ENCODE measurements around the gene ZBTB42.

Gene ZBTB42

DNA sequence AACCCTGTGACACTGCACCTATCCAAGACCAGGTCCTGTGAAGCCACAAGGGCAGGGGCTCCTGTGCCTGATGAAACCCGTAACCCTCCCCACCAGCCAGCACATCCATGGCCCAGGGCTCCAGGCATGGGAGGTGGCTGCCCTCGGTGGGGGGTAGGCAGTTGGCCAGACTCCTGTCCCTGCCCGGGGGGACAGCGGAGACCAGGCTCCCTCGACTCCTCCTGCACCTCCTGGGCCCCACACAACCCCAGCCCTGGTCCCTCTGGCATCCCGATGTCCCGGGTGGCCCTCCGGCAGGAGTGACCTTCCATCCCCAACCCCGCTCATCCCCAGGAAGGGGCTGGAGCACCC is 16.7 kb upstream of the ZBTB42 start:
- CTCF ChIA-PET, result interaction anchor here (1.0 to 1.2 kb wide), 2 partner anchors 18 to 42 kb away, joined by 4 read pairs; no protein-coding TSS in a partner anchor
- Histone ChIP-seq H3K27me3 (replicated peaks in 2 of 5; ENCODE audit: control insufficient read depth in 4 of 5, insufficient read depth in 5 of 5, low read length in 4 of 5) (no peaks in the 10 kb centered on the region), H3K4me3 (ENCODE audit: control insufficient read depth in 1 of 7, extremely low read depth in 1 of 7, insufficient read depth in 4 of 7, low read depth in 2 of 7, low read length in 6 of 7) (no peak overlapping the region), H3K4me1 (ENCODE audit: control extremely low read depth in 1 of 4, control insufficient read depth in 4 of 4, insufficient read depth in 4 of 4, low read length in 3 of 4) (peaks cover 0 to 52% (median 32%) of the 10 kb centered on the region in 4 experiments), H3K9me3 (ENCODE audit: control extremely low read depth in 1 of 5, control insufficient read depth in 4 of 5, insufficient read depth in 2 of 5, low read depth in 1 of 5, low read length in 4 of 5) (no peaks in the 10 kb centered on the region), H3K36me3 (ENCODE audit: control insufficient read depth in 4 of 4, insufficient read depth in 4 of 4, low read length in 3 of 4) (peaks cover 0 to 53% (median 15%) of the 10 kb centered on the region in 4 experiments), H3K27ac (ENCODE audit: insufficient read depth in 1 of 2, low read depth in 1 of 2, low read length in 2 of 2, poor library complexity in 1 of 2, severe bottlenecking in 2 of 2) (no peak overlapping the region)
- no peak for DNase-seq
- 98% methylated on average over 6 of the region's 9 CpGs for WGBS (ENCODE audit: insufficient coverage)
- POLR2A ChIA-PET, result no interaction called here

DNA sequence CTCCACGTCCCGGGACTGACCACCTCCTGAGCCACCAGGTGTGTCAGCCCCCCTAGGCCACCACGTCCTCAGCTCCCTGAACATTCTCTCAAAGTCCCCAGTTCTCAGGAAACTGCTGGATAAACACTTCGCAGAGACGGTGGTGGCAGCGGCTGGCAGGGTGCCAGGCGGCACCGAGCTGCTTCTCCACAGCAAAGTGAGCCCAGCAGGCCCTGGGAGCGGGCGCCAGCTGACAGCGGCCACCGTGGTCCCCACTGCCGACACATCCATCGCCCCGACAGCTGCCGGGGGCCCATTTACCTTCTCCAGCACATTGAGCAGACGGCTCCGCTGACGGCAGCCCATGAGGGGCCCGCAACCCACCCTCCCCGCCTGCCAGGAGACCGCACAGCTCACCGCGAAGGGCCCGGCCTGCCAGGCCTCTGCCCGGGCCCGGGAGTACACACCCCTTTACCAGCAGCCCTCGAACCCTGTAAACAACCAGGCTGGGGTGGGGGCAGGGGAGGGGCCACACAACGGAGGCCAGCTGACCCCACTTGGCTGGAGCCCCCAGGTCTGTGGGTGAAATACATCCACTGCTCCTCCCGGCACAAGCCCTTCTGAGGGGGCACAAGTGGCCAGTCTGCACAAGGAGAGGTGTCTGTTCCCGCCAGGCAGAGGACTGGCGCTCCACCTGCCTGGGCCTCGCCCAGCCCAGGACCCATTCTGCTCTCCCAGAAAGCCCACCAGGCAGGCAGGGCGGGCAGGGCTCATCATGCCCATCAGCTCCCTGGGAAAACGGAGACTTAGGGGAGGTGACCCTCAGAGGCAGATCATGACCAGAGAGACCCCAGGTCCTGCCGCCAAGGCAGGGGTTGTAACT is 15.8 kb upstream of the ZBTB42 start:
- CTCF ChIA-PET, result interaction anchor here (1.0 to 1.3 kb wide), 5 partner anchors 12 to 42 kb away, joined by 4 to 5 read pairs (median 4); no protein-coding TSS in a partner anchor
- H3K27ac ChIP-seq (ENCODE audit: insufficient read depth in 1 of 2, low read depth in 1 of 2, low read length in 2 of 2, poor library complexity in 1 of 2, severe bottlenecking in 2 of 2), result no peak overlapping the region
- H3K4me1 ChIP-seq (ENCODE audit: control extremely low read depth in 1 of 4, control insufficient read depth in 4 of 4, insufficient read depth in 4 of 4, low read length in 3 of 4), result peaks cover 0 to 53% (median 32%) of the 10 kb centered on the region in 4 experiments
- POLR2A ChIA-PET, result no interaction called here
- DNase-seq, result peak in 2 of 3 donors; percentile 53 to 66
- H3K9me3 ChIP-seq (ENCODE audit: control extremely low read depth in 1 of 5, control insufficient read depth in 4 of 5, insufficient read depth in 2 of 5, low read depth in 1 of 5, low read length in 4 of 5), result no peaks in the 10 kb centered on the region
- H3K36me3 ChIP-seq (ENCODE audit: control insufficient read depth in 4 of 4, insufficient read depth in 4 of 4, low read length in 3 of 4), result peaks cover 0 to 57% (median 16%) of the 10 kb centered on the region in 4 experiments
- no peak overlapping the region for H3K4me3 ChIP-seq (ENCODE audit: control insufficient read depth in 1 of 7, extremely low read depth in 1 of 7, insufficient read depth in 4 of 7, low read depth in 2 of 7, low read length in 6 of 7)
- WGBS (ENCODE audit: insufficient coverage), result 70% methylated on average over 28 of the region's 36 CpGs
- no peaks in the 10 kb centered on the region for H3K27me3 ChIP-seq (replicated peaks in 2 of 5; ENCODE audit: control insufficient read depth in 4 of 5, insufficient read depth in 5 of 5, low read length in 4 of 5)

DNA sequence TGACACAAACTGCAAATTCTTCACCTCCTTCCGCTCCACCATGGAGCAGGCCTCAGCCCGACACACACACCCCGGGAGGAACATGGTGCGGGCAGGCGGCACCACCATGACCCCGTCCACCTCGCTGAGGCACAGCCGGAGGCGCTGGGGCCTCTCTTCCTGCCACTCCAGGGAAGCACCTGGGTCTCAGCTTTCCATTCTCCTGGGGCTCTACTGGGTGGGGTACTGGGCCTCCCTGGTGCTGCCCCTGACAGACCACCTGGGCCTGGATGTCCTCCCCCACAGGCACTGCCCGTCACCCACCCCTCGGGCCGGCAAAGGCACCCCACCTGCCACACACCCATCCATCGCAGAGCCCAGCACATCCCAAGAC is 15.2 kb upstream of the ZBTB42 start:
- H3K27me3 ChIP-seq (replicated peaks in 2 of 5; ENCODE audit: control insufficient read depth in 4 of 5, insufficient read depth in 5 of 5, low read length in 4 of 5), result no peaks in the 10 kb centered on the region
- 70% methylated on average over 10 of the region's 13 CpGs for WGBS (ENCODE audit: insufficient coverage)
- no peak for DNase-seq
- no peaks in the 10 kb centered on the region for H3K9me3 ChIP-seq (ENCODE audit: control extremely low read depth in 1 of 5, control insufficient read depth in 4 of 5, insufficient read depth in 2 of 5, low read depth in 1 of 5, low read length in 4 of 5)
- ChIA-PET CTCF (interaction anchor here (1.0 to 1.3 kb wide), 3 partner anchors 11 to 40 kb away, joined by 4 to 5 read pairs (median 4); no protein-coding TSS in a partner anchor), POLR2A (no interaction called here)
- no peak overlapping the region for H3K27ac ChIP-seq (ENCODE audit: insufficient read depth in 1 of 2, low read depth in 1 of 2, low read length in 2 of 2, poor library complexity in 1 of 2, severe bottlenecking in 2 of 2)
- H3K4me1 ChIP-seq (ENCODE audit: control extremely low read depth in 1 of 4, control insufficient read depth in 4 of 4, insufficient read depth in 4 of 4, low read length in 3 of 4), result peaks cover 0 to 53% (median 32%) of the 10 kb centered on the region in 4 experiments
- no peak overlapping the region for H3K4me3 ChIP-seq (ENCODE audit: control insufficient read depth in 1 of 7, extremely low read depth in 1 of 7, insufficient read depth in 4 of 7, low read depth in 2 of 7, low read length in 6 of 7)
- H3K36me3 ChIP-seq (ENCODE audit: control insufficient read depth in 4 of 4, insufficient read depth in 4 of 4, low read length in 3 of 4), result peaks cover 0 to 60% (median 15%) of the 10 kb centered on the region in 4 experiments

- Histone ChIP-seq H3K27me3 (replicated peaks in 2 of 5; ENCODE audit: control insufficient read depth in 4 of 5, insufficient read depth in 5 of 5, low read length in 4 of 5) (no peaks in the 10 kb centered on the region), H3K4me3 (ENCODE audit: control insufficient read depth in 1 of 7, extremely low read depth in 1 of 7, insufficient read depth in 4 of 7, low read depth in 2 of 7, low read length in 6 of 7) (peak overlapping the region in 1 of 7 experiments; percentile 28), H3K4me1 (ENCODE audit: control extremely low read depth in 1 of 4, control insufficient read depth in 4 of 4, insufficient read depth in 4 of 4, low read length in 3 of 4) (peaks cover 0 to 53% (median 32%) of the 10 kb centered on the region in 4 experiments), H3K36me3 (ENCODE audit: control insufficient read depth in 4 of 4, insufficient read depth in 4 of 4, low read length in 3 of 4) (peaks cover 1 to 64% (median 17%) of the 10 kb centered on the region in 4 experiments), H3K27ac (ENCODE audit: insufficient read depth in 1 of 2, low read depth in 1 of 2, low read length in 2 of 2, poor library complexity in 1 of 2, severe bottlenecking in 2 of 2) (no peak overlapping the region), H3K9me3 (ENCODE audit: control extremely low read depth in 1 of 5, control insufficient read depth in 4 of 5, insufficient read depth in 2 of 5, low read depth in 1 of 5, low read length in 4 of 5) (no peaks in the 10 kb centered on the region)
- POLR2A ChIA-PET, result no interaction called here
- CTCF ChIA-PET, result interaction anchor here (1.2 to 1.9 kb wide), 4 partner anchors 8 to 40 kb away, joined by 3 to 7 read pairs (median 4); no protein-coding TSS in a partner anchor
- peak; percentile 36 to 74 (median 59) for DNase-seq
- WGBS (ENCODE audit: insufficient coverage), result 21% methylated on average over 8 of the region's 14 CpGs
These were observed 14.8 kb upstream of the ZBTB42 start for GRCh38 chr14:104786091-104786586.

DNA sequence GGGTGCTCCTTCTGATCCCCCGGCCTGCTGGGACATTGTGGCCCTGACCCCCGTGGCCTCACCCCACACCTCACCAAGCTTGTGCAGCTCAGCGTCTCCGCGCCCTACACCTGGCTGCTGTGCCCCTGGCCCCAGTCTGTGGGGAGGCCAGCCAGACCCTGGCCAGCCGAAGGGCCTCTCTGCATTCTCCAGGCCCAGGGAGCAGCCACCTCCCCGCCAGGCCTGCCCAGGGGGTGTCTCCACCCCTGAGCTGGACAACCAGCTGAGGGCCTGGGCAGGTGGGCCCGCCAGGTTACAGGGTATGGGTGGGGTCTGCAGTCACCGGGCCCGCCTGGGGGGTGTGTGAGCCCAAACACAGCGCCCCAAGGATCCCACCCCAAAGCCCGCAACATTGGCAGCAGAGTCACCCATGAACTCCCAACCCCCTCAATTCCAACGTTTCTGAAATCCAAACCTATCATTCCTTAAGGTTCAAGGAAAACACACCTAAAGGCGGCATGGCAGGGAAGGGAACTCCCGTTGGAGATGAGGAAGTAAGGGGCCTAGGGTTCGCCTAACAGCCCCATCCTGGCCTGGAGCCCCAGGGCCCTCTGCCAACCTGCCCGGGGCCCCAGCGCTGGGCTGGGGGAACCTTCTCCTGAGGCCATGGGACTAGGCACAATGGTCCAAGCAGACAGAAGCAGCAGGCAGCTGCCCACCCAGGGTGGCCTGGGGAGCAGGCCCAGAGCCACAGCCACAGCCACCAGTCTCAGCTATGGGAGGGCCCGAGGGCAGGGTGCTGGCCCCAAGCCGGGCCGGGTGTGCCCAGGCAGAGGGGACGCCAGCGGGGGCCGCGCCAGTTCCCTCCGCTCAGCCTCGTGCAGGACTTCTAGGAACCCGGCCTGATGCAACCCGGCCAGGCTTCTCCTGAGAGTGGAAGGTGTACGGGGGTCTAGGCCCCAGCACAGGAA is 13.9 kb upstream of the ZBTB42 start:
- Histone ChIP-seq H3K36me3 (ENCODE audit: control insufficient read depth in 4 of 4, insufficient read depth in 4 of 4, low read length in 3 of 4) (peaks cover 3 to 70% (median 24%) of the 10 kb centered on the region in 4 experiments), H3K9me3 (ENCODE audit: control extremely low read depth in 1 of 5, control insufficient read depth in 4 of 5, insufficient read depth in 2 of 5, low read depth in 1 of 5, low read length in 4 of 5) (no peaks in the 10 kb centered on the region), H3K4me1 (ENCODE audit: control extremely low read depth in 1 of 4, control insufficient read depth in 4 of 4, insufficient read depth in 4 of 4, low read length in 3 of 4) (peaks cover 0 to 53% (median 32%) of the 10 kb centered on the region in 4 experiments), H3K27ac (ENCODE audit: insufficient read depth in 1 of 2, low read depth in 1 of 2, low read length in 2 of 2, poor library complexity in 1 of 2, severe bottlenecking in 2 of 2) (peak overlapping the region in 1 of 2 experiments; percentile 34), H3K27me3 (replicated peaks in 2 of 5; ENCODE audit: control insufficient read depth in 4 of 5, insufficient read depth in 5 of 5, low read length in 4 of 5) (no peaks in the 10 kb centered on the region), H3K4me3 (ENCODE audit: control insufficient read depth in 1 of 7, extremely low read depth in 1 of 7, insufficient read depth in 4 of 7, low read depth in 2 of 7, low read length in 6 of 7) (peak overlapping the region in 2 of 7 experiments; percentile 28 to 45)
- WGBS (ENCODE audit: insufficient coverage), result 78% methylated on average over 19 of the region's 30 CpGs
- CTCF ChIA-PET, result interaction anchor here (1.0 to 1.9 kb wide), 8 partner anchors 9 to 39 kb away, joined by 3 to 8 read pairs (median 4); no protein-coding TSS in a partner anchor
- DNase-seq, result no peak
- POLR2A ChIA-PET, result interaction anchor here (1.0 kb wide), 1 partner anchor 11 kb away, joined by 3 read pairs; no protein-coding TSS in a partner anchor

DNA sequence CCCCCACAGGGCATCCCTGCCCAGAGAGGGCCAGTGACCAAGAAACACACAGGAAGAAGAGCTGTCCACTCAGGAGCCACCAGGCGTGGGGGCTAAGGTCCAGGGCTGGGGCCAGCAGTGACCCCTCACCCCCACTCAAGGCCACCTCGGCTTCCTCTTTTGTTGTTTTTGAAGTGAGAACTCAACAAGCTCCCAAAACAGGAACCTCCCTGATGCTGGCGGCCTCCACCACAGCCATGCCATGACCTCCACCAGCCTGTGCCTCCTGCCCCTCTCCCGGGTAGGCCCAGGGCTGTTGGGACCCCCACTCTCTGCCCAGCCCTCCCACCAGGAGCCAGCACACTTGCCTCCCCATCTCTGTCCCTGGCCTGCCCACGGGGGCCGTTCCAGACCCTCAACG is 13.2 kb upstream of the ZBTB42 start:
- ChIA-PET POLR2A (interaction anchor here (1.0 kb wide), 1 partner anchor 10 kb away, joined by 3 read pairs; no protein-coding TSS in a partner anchor), CTCF (interaction anchor here (1.0 to 1.9 kb wide), 8 partner anchors 10 to 38 kb away, joined by 3 to 8 read pairs (median 4); no protein-coding TSS in a partner anchor)
- peak overlapping the region in 1 of 2 experiments; percentile 34 for H3K27ac ChIP-seq (ENCODE audit: insufficient read depth in 1 of 2, low read depth in 1 of 2, low read length in 2 of 2, poor library complexity in 1 of 2, severe bottlenecking in 2 of 2)
- WGBS (ENCODE audit: insufficient coverage), result 75% methylated on average over 6 of the region's 7 CpGs
- no peaks in the 10 kb centered on the region for H3K9me3 ChIP-seq (ENCODE audit: control extremely low read depth in 1 of 5, control insufficient read depth in 4 of 5, insufficient read depth in 2 of 5, low read depth in 1 of 5, low read length in 4 of 5)
- no peaks in the 10 kb centered on the region for H3K27me3 ChIP-seq (replicated peaks in 2 of 5; ENCODE audit: control insufficient read depth in 4 of 5, insufficient read depth in 5 of 5, low read length in 4 of 5)
- peak in 2 of 3 donors; percentile 72 to 78 for DNase-seq
- peaks cover 0 to 53% (median 32%) of the 10 kb centered on the region in 4 experiments for H3K4me1 ChIP-seq (ENCODE audit: control extremely low read depth in 1 of 4, control insufficient read depth in 4 of 4, insufficient read depth in 4 of 4, low read length in 3 of 4)
- peak overlapping the region in 1 of 7 experiments; percentile 42 for H3K4me3 ChIP-seq (ENCODE audit: control insufficient read depth in 1 of 7, extremely low read depth in 1 of 7, insufficient read depth in 4 of 7, low read depth in 2 of 7, low read length in 6 of 7)
- peaks cover 3 to 74% (median 23%) of the 10 kb centered on the region in 4 experiments for H3K36me3 ChIP-seq (ENCODE audit: control insufficient read depth in 4 of 4, insufficient read depth in 4 of 4, low read length in 3 of 4)
